NCI-H146 treated with DMSO at 0.1 percent for 48 hours (cell line): ENCODE results near the gene BIVM.

ENCODE experiments used
- DNase-seq: peaks from one replicate; lab custom pipeline; 2025; ENCODE audit not compliant: unreplicated experiment; lab: John Stamatoyannopoulos, UW

The BIVM gene

GRCh38 chr13:102839462-102839861 lies 40.5 kb downstream of the BIVM start:
- no peak for DNase-seq

- no peak for DNase-seq
These were observed 46.3 kb downstream of the BIVM start for GRCh38 chr13:102845289-102845629.

- peak; percentile 84 for DNase-seq
These were observed 46.8 kb downstream of the BIVM start, which contains the start of gene ERCC5 for GRCh38 chr13:102845630-102846260. ERCC5 (plus strand) TSS chr13:102846032; CDS start chr13:102846267, 235 bp downstream.

GRCh38 chr13:102846261-102847015 lies 47.5 kb downstream of the BIVM start:
- DNase-seq: peak; percentile 28

- DNase-seq: peak; percentile 22
These were observed 48.6 kb downstream of the BIVM start for GRCh38 chr13:102847272-102848234.

GRCh38 chr13:102848956-102849355 lies 50.0 kb downstream of the BIVM start:
- no peak for DNase-seq

GRCh38 chr13:102852556-102852955 lies 53.6 kb downstream of the BIVM start:
- DNase-seq: no peak

GRCh38 chr13:102854675-102855074 lies 55.8 kb downstream of the BIVM start:
- no peak for DNase-seq

- DNase-seq: no peak
These were observed 57.6 kb downstream of the BIVM start for GRCh38 chr13:102856557-102856956.

GRCh38 chr13:102862624-102863210 lies 63.8 kb downstream of the BIVM start:
- DNase-seq: no peak

GRCh38 chr13:102863590-102863989 lies 64.7 kb downstream of the BIVM start:
- DNase-seq: no peak

GRCh38 chr13:102868366-102868936 lies 69.5 kb downstream of the BIVM start:
- DNase-seq: no peak

GRCh38 chr13:102869948-102870676 lies 71.2 kb downstream of the BIVM start:
- no peak for DNase-seq

GRCh38 chr13:102870677-102871415 lies 71.9 kb downstream of the BIVM start:
- peak; percentile 31 for DNase-seq

- DNase-seq: no peak
These were observed 73.2 kb downstream of the BIVM start for GRCh38 chr13:102872131-102872530.

- no peak for DNase-seq
These were observed 73.6 kb downstream of the BIVM start for GRCh38 chr13:102872531-102872930.

- DNase-seq: no peak
These were observed 74.7 kb downstream of the BIVM start for GRCh38 chr13:102873653-102874052.

GRCh38 chr13:102875256-102875655 lies 76.3 kb downstream of the BIVM start:
- DNase-seq: no peak

GRCh38 chr13:102877303-102877702 lies 78.4 kb downstream of the BIVM start:
- no peak for DNase-seq
